NT2/D1 (cell line): ENCODE data around the gene PDCD11.

Source experiments
- SUZ12 ChIP-seq: IDR thresholded peaks from 2 replicates; pipeline ENCODE4 v1.6.1; 2011; ENCODE audit not compliant: insufficient read length, insufficient read depth; ENCODE audit errors: extremely low read depth
- YY1 ChIP-seq: IDR thresholded peaks from 2 replicates; pipeline ENCODE4 v1.6.1; 2011; ENCODE audit not compliant: insufficient read length, insufficient read depth
- ZNF274 ChIP-seq: IDR thresholded peaks from 2 replicates; pipeline ENCODE4 v1.6.1; 2011; ENCODE audit warnings: mild to moderate bottlenecking, low read depth, low read length

- TF ChIP-seq ZNF274 (no peak), YY1 (no peak), SUZ12 (no peak)
Observed at GRCh38 chr10:103416436-103417147, 20.2 kb downstream of the PDCD11 start.
